ENCODE results near the gene UNC79. TPM values are rescaled to one million over a fixed set of nuclear protein-coding genes. Genes with fewer than 3 reads are reported as not detected.
"Not testable (repeated sequence)": the region's sequence is repeated elsewhere in the genome, so short reads cannot be mapped to it uniquely, and the experiment has no call there.

UNC79 gene
- total RNA-seq, 2 experiments from 2014 or later: 0.05 TPM; not detected in 1

- no peaks in the 10 kb centered on the region for H3K9me3 Mint-ChIP-seq
- no peak overlapping the region for H3K27ac Mint-ChIP-seq
- peaks cover 22% of the 10 kb centered on the region for H3K27me3 Mint-ChIP-seq
- intact Hi-C loops (cut with micrococcal nuclease): no loop called here
- ChIA-PET CTCF (no interaction called here), POLR2A (no interaction called here)
- no peak for DNase-seq
- no peak overlapping the region for H3K4me3 Mint-ChIP-seq
- no peaks in the 10 kb centered on the region for H3K4me1 Mint-ChIP-seq (ENCODE audit: low read depth)
- H3K36me3 Mint-ChIP-seq: no peaks in the 10 kb centered on the region
Observed at GRCh38 chr14:93456356-93456755, 25.6 kb downstream of the UNC79 start.

- no peaks in the 10 kb centered on the region for H3K4me1 Mint-ChIP-seq (ENCODE audit: low read depth)
- no peak overlapping the region for H3K27ac Mint-ChIP-seq
- intact Hi-C loops (cut with micrococcal nuclease): no loop called here
- CTCF ChIA-PET: no interaction called here
- POLR2A ChIA-PET: no interaction called here
- no peaks in the 10 kb centered on the region for H3K9me3 Mint-ChIP-seq
- no peak overlapping the region for H3K4me3 Mint-ChIP-seq
- no peak for DNase-seq
- H3K27me3 Mint-ChIP-seq: peaks cover 23% of the 10 kb centered on the region
- H3K36me3 Mint-ChIP-seq: no peaks in the 10 kb centered on the region
Observed at GRCh38 chr14:93458234-93458633, 27.5 kb downstream of the UNC79 start.

GRCh38 chr14:93462479-93462878 is 31.7 kb downstream of the UNC79 start:
- CTCF ChIA-PET: no interaction called here
- no peaks in the 10 kb centered on the region for H3K9me3 Mint-ChIP-seq
- H3K4me1 Mint-ChIP-seq (ENCODE audit: low read depth): no peaks in the 10 kb centered on the region
- POLR2A ChIA-PET: no interaction called here
- H3K36me3 Mint-ChIP-seq: no peaks in the 10 kb centered on the region
- intact Hi-C loops (cut with micrococcal nuclease): no loop called here
- no peak overlapping the region for H3K27ac Mint-ChIP-seq
- H3K27me3 Mint-ChIP-seq: peaks cover 9% of the 10 kb centered on the region
- DNase-seq: no peak
- no peak overlapping the region for H3K4me3 Mint-ChIP-seq

- ChIA-PET POLR2A (no interaction called here), CTCF (no interaction called here)
- Mint-ChIP-seq H3K36me3 (no peaks in the 10 kb centered on the region), H3K27me3 (peaks cover 4% of the 10 kb centered on the region), H3K4me3 (no peak overlapping the region), H3K4me1 (ENCODE audit: low read depth) (no peaks in the 10 kb centered on the region), H3K9me3 (no peaks in the 10 kb centered on the region), H3K27ac (no peak overlapping the region)
- no peak for DNase-seq
- intact Hi-C loops (cut with micrococcal nuclease): no loop called here
Observed at GRCh38 chr14:93464271-93464670, 33.5 kb downstream of the UNC79 start.

- Mint-ChIP-seq H3K9me3 (no peaks in the 10 kb centered on the region), H3K4me1 (ENCODE audit: low read depth) (no peaks in the 10 kb centered on the region), H3K36me3 (no peaks in the 10 kb centered on the region), H3K27ac (no peak overlapping the region), H3K27me3 (peaks cover 14% of the 10 kb centered on the region), H3K4me3 (no peak overlapping the region)
- DNase-seq: no peak
- intact Hi-C loops (cut with micrococcal nuclease): no loop called here
- ChIA-PET CTCF (no interaction called here), POLR2A (no interaction called here)
Observed at GRCh38 chr14:93475471-93475870, 44.7 kb downstream of the UNC79 start.

GRCh38 chr14:93476305-93476704 is 45.6 kb downstream of the UNC79 start:
- Mint-ChIP-seq H3K27me3 (peaks cover 14% of the 10 kb centered on the region), H3K4me1 (ENCODE audit: low read depth) (no peaks in the 10 kb centered on the region), H3K36me3 (no peaks in the 10 kb centered on the region), H3K4me3 (no peak overlapping the region), H3K27ac (no peak overlapping the region), H3K9me3 (no peaks in the 10 kb centered on the region)
- ChIA-PET POLR2A (no interaction called here), CTCF (no interaction called here)
- no peak for DNase-seq
- intact Hi-C loops (cut with micrococcal nuclease): no loop called here

- H3K36me3 Mint-ChIP-seq; H3K4me1 Mint-ChIP-seq (ENCODE audit: low read depth); CTCF ChIA-PET; H3K27ac Mint-ChIP-seq; H3K27me3 Mint-ChIP-seq; H3K4me3 Mint-ChIP-seq; DNase-seq; intact Hi-C loops (cut with micrococcal nuclease); H3K9me3 Mint-ChIP-seq: not testable (repeated sequence)
- POLR2A ChIA-PET: interaction anchor here (0.6 kb wide), 1 partner anchor 68 kb away, joined by 3 read pairs; no protein-coding TSS in a partner anchor
Observed at GRCh38 chr14:93479074-93479473, 48.3 kb downstream of the UNC79 start.

GRCh38 chr14:93480867-93481266 is 50.1 kb downstream of the UNC79 start:
- H3K27me3 Mint-ChIP-seq: peaks cover 6% of the 10 kb centered on the region
- intact Hi-C loops (cut with micrococcal nuclease): no loop called here
- no peak for DNase-seq
- H3K36me3 Mint-ChIP-seq: no peaks in the 10 kb centered on the region
- no peak overlapping the region for H3K27ac Mint-ChIP-seq
- H3K4me1 Mint-ChIP-seq (ENCODE audit: low read depth): no peaks in the 10 kb centered on the region
- H3K4me3 Mint-ChIP-seq: no peak overlapping the region
- H3K9me3 Mint-ChIP-seq: no peaks in the 10 kb centered on the region
- CTCF ChIA-PET: no interaction called here
- POLR2A ChIA-PET: no interaction called here

- Mint-ChIP-seq H3K4me1 (ENCODE audit: low read depth) (no peaks in the 10 kb centered on the region), H3K4me3 (no peak overlapping the region), H3K9me3 (no peaks in the 10 kb centered on the region), H3K27me3 (peaks cover 6% of the 10 kb centered on the region), H3K36me3 (no peaks in the 10 kb centered on the region), H3K27ac (no peak overlapping the region)
- DNase-seq: no peak
- ChIA-PET CTCF (no interaction called here), POLR2A (no interaction called here)
- intact Hi-C loops (cut with micrococcal nuclease): no loop called here
Observed at GRCh38 chr14:93481758-93482157, 51.0 kb downstream of the UNC79 start.

GRCh38 chr14:93490001-93490400 is 59.3 kb downstream of the UNC79 start:
- intact Hi-C loops (cut with micrococcal nuclease): no loop called here
- Mint-ChIP-seq H3K36me3 (no peaks in the 10 kb centered on the region), H3K27me3 (no peaks in the 10 kb centered on the region), H3K4me3 (no peak overlapping the region), H3K9me3 (no peaks in the 10 kb centered on the region), H3K4me1 (ENCODE audit: low read depth) (no peaks in the 10 kb centered on the region), H3K27ac (no peak overlapping the region)
- ChIA-PET CTCF (no interaction called here), POLR2A (no interaction called here)
- DNase-seq: no peak

- ChIA-PET POLR2A (no interaction called here), CTCF (no interaction called here)
- no peak for DNase-seq
- no peaks in the 10 kb centered on the region for H3K27me3 Mint-ChIP-seq
- H3K27ac Mint-ChIP-seq: no peak overlapping the region
- H3K9me3 Mint-ChIP-seq: no peaks in the 10 kb centered on the region
- no peaks in the 10 kb centered on the region for H3K36me3 Mint-ChIP-seq
- no peak overlapping the region for H3K4me3 Mint-ChIP-seq
- no peaks in the 10 kb centered on the region for H3K4me1 Mint-ChIP-seq (ENCODE audit: low read depth)
- intact Hi-C loops (cut with micrococcal nuclease): no loop called here
Observed at GRCh38 chr14:93493054-93493453, 62.3 kb downstream of the UNC79 start.

- POLR2A ChIA-PET; intact Hi-C loops (cut with micrococcal nuclease); H3K27me3 Mint-ChIP-seq; H3K36me3 Mint-ChIP-seq; H3K9me3 Mint-ChIP-seq; H3K4me1 Mint-ChIP-seq (ENCODE audit: low read depth); CTCF ChIA-PET; H3K27ac Mint-ChIP-seq; H3K4me3 Mint-ChIP-seq; DNase-seq: not testable (repeated sequence)
Observed at GRCh38 chr14:93493622-93494021, 62.9 kb downstream of the UNC79 start.

GRCh38 chr14:93496856-93497741 is 66.4 kb downstream of the UNC79 start:
- Mint-ChIP-seq H3K9me3 (no peaks in the 10 kb centered on the region), H3K4me3 (no peak overlapping the region), H3K27ac (no peak overlapping the region), H3K36me3 (no peaks in the 10 kb centered on the region), H3K27me3 (peaks cover 4% of the 10 kb centered on the region), H3K4me1 (ENCODE audit: low read depth) (no peaks in the 10 kb centered on the region)
- POLR2A ChIA-PET: no interaction called here
- CTCF ChIA-PET: no interaction called here
- intact Hi-C loops (cut with micrococcal nuclease): no loop called here
- DNase-seq: no peak

All from activated CD4-positive, alpha-beta memory T cell treated with anti-CD3 and anti-CD28 coated beads for 36 hours (primary cell).